ENCODE results near the gene YY1. TPM values are rescaled to one million over a fixed set of nuclear protein-coding genes. Genes with fewer than 3 reads are reported as not detected.

Gene YY1
- total and polyA plus RNA-seq, 7 experiments from 2014 or later, result 15.2 to 99.7 (median 72.1) TPM

GRCh38 chr14:100323942-100324307, 85.0 kb downstream of the YY1 start:
- Mint-ChIP-seq H3K36me3 (no peaks in the 10 kb centered on the region), H3K4me1 (peaks cover 2 to 6% (median 4%) of the 10 kb centered on the region in 7 donors), H3K4me3 (no peak overlapping the region), H3K9me3 (no peaks in the 10 kb centered on the region), H3K27me3 (peaks cover 0 to 5% (median 0%) of the 10 kb centered on the region in 5 donors), H3K27ac (no peak overlapping the region)
- Histone ChIP-seq H3K9me3 (ENCODE audit: control insufficient read depth in 2 of 3, low read length in 3 of 3) (no peaks in the 10 kb centered on the region), H3K27me3 (ENCODE audit: control insufficient read depth in 2 of 2, insufficient read depth in 2 of 2, low read length in 2 of 2) (no peaks in the 10 kb centered on the region), H3K36me3 (ENCODE audit: control insufficient read depth in 2 of 3, insufficient read depth in 3 of 3, low read length in 3 of 3) (no peaks in the 10 kb centered on the region), H3K4me3 (ENCODE audit: low read length) (no peak overlapping the region), H3K27ac (ENCODE audit: low read depth, low read length) (no peak overlapping the region), H3K4me1 (ENCODE audit: control insufficient read depth in 2 of 2, insufficient read depth in 2 of 2, low read length in 2 of 2) (no peaks in the 10 kb centered on the region)
- no peak for ATAC-seq
- DNase-seq, result no peak
- POLR2A ChIA-PET, result no interaction called here
- CTCF ChIA-PET, result no interaction called here
- intact Hi-C loops (cut with micrococcal nuclease), result no loop called here

GRCh38 chr14:100325231-100325632, 86.3 kb downstream of the YY1 start:
- intact Hi-C loops (cut with micrococcal nuclease), result no loop called here
- H3K4me1 ChIP-seq (ENCODE audit: control insufficient read depth in 2 of 2, insufficient read depth in 2 of 2, low read length in 2 of 2), result no peaks in the 10 kb centered on the region
- peaks cover 0 to 3% (median 0%) of the 10 kb centered on the region in 5 donors for H3K27me3 Mint-ChIP-seq
- DNase-seq (no peak), ATAC-seq (no peak)
- H3K36me3 ChIP-seq (ENCODE audit: control insufficient read depth in 2 of 3, insufficient read depth in 3 of 3, low read length in 3 of 3), result no peaks in the 10 kb centered on the region
- H3K4me3 Mint-ChIP-seq, result no peak overlapping the region
- H3K4me1 Mint-ChIP-seq, result peaks cover 0 to 1% (median 0%) of the 10 kb centered on the region in 7 donors
- H3K9me3 ChIP-seq (ENCODE audit: control insufficient read depth in 2 of 3, low read length in 3 of 3), result no peaks in the 10 kb centered on the region
- no peaks in the 10 kb centered on the region for H3K36me3 Mint-ChIP-seq
- H3K4me3 ChIP-seq (ENCODE audit: low read length), result no peak overlapping the region
- ChIA-PET CTCF (no interaction called here), POLR2A (no interaction called here)
- no peak overlapping the region for H3K27ac Mint-ChIP-seq
- no peaks in the 10 kb centered on the region for H3K9me3 Mint-ChIP-seq
- no peaks in the 10 kb centered on the region for H3K27me3 ChIP-seq (ENCODE audit: control insufficient read depth in 2 of 2, insufficient read depth in 2 of 2, low read length in 2 of 2)
- H3K27ac ChIP-seq (ENCODE audit: low read depth, low read length), result no peak overlapping the region

- H3K27me3 ChIP-seq (ENCODE audit: control insufficient read depth in 2 of 2, insufficient read depth in 2 of 2, low read length in 2 of 2), result no peaks in the 10 kb centered on the region
Measured at GRCh38 chr14:100325958-100326357, 87.0 kb downstream of the YY1 start.

GRCh38 chr14:100327128-100327527, 88.2 kb downstream of the YY1 start:
- Histone ChIP-seq H3K27me3 (ENCODE audit: control insufficient read depth in 2 of 2, insufficient read depth in 2 of 2, low read length in 2 of 2) (no peaks in the 10 kb centered on the region), H3K36me3 (ENCODE audit: control insufficient read depth in 2 of 3, insufficient read depth in 3 of 3, low read length in 3 of 3) (no peaks in the 10 kb centered on the region), H3K4me1 (ENCODE audit: control insufficient read depth in 2 of 2, insufficient read depth in 2 of 2, low read length in 2 of 2) (no peaks in the 10 kb centered on the region), H3K4me3 (ENCODE audit: low read length) (no peak overlapping the region), H3K9me3 (ENCODE audit: control insufficient read depth in 2 of 3, low read length in 3 of 3) (no peaks in the 10 kb centered on the region), H3K27ac (ENCODE audit: low read depth, low read length) (no peak overlapping the region)
- intact Hi-C loops (cut with micrococcal nuclease), result no loop called here
- CTCF ChIA-PET, result no interaction called here
- POLR2A ChIA-PET, result interaction anchor here (0.6 kb wide), 1 partner anchor 278 kb away, joined by 3 read pairs; no protein-coding TSS in a partner anchor
- DNase-seq, result no peak
- Mint-ChIP-seq H3K9me3 (no peaks in the 10 kb centered on the region), H3K27me3 (no peaks in the 10 kb centered on the region), H3K4me3 (no peak overlapping the region), H3K27ac (no peak overlapping the region), H3K36me3 (no peaks in the 10 kb centered on the region), H3K4me1 (no peaks in the 10 kb centered on the region)
- ATAC-seq, result no peak

More at GRCh38 chr14:100325958-100326357, 87.0 kb downstream of the YY1 start:
- H3K36me3 ChIP-seq (ENCODE audit: control insufficient read depth in 2 of 3, insufficient read depth in 3 of 3, low read length in 3 of 3), result no peaks in the 10 kb centered on the region
- H3K9me3 ChIP-seq (ENCODE audit: control insufficient read depth in 2 of 3, low read length in 3 of 3), result no peaks in the 10 kb centered on the region
- no peaks in the 10 kb centered on the region for H3K4me1 ChIP-seq (ENCODE audit: control insufficient read depth in 2 of 2, insufficient read depth in 2 of 2, low read length in 2 of 2)
- H3K27ac ChIP-seq (ENCODE audit: low read depth, low read length), result no peak overlapping the region
- ChIA-PET POLR2A (no interaction called here), CTCF (no interaction called here)
- H3K27me3 Mint-ChIP-seq, result no peaks in the 10 kb centered on the region
- intact Hi-C loops (cut with micrococcal nuclease), result no loop called here
- no peaks in the 10 kb centered on the region for H3K9me3 Mint-ChIP-seq
- ATAC-seq (no peak), DNase-seq (no peak)
- H3K4me3 Mint-ChIP-seq, result no peak overlapping the region
- H3K36me3 Mint-ChIP-seq, result no peaks in the 10 kb centered on the region
- no peak overlapping the region for H3K27ac Mint-ChIP-seq
- H3K4me1 Mint-ChIP-seq, result no peaks in the 10 kb centered on the region
- no peak overlapping the region for H3K4me3 ChIP-seq (ENCODE audit: low read length)

GRCh38 chr14:100328495-100329163, 89.7 kb downstream of the YY1 start:
- no peaks in the 10 kb centered on the region for H3K9me3 ChIP-seq (ENCODE audit: control insufficient read depth in 2 of 3, low read length in 3 of 3)
- H3K27ac ChIP-seq (ENCODE audit: low read depth, low read length), result no peak overlapping the region
- ChIA-PET CTCF (no interaction called here), POLR2A (no interaction called here)
- no peak overlapping the region for H3K4me3 ChIP-seq (ENCODE audit: low read length)
- H3K9me3 Mint-ChIP-seq, result no peaks in the 10 kb centered on the region
- ATAC-seq (no peak), DNase-seq (no peak)
- no peak overlapping the region for H3K27ac Mint-ChIP-seq
- no peak overlapping the region for H3K4me3 Mint-ChIP-seq
- no peaks in the 10 kb centered on the region for H3K27me3 Mint-ChIP-seq
- H3K36me3 ChIP-seq (ENCODE audit: control insufficient read depth in 2 of 3, insufficient read depth in 3 of 3, low read length in 3 of 3), result no peaks in the 10 kb centered on the region
- H3K27me3 ChIP-seq (ENCODE audit: control insufficient read depth in 2 of 2, insufficient read depth in 2 of 2, low read length in 2 of 2), result no peaks in the 10 kb centered on the region
- no peaks in the 10 kb centered on the region for H3K4me1 Mint-ChIP-seq
- H3K4me1 ChIP-seq (ENCODE audit: control insufficient read depth in 2 of 2, insufficient read depth in 2 of 2, low read length in 2 of 2), result no peaks in the 10 kb centered on the region
- H3K36me3 Mint-ChIP-seq, result no peaks in the 10 kb centered on the region
- intact Hi-C loops (cut with micrococcal nuclease), result no loop called here

- H3K36me3 Mint-ChIP-seq, result peaks cover 0 to under 1% (median 0%) of the 10 kb centered on the region in 5 donors
- no peak overlapping the region for H3K27ac ChIP-seq (ENCODE audit: low read depth, low read length)
- H3K36me3 ChIP-seq (ENCODE audit: control insufficient read depth in 2 of 3, insufficient read depth in 3 of 3, low read length in 3 of 3), result peaks cover 0 to 5% (median 0%) of the 10 kb centered on the region in 3 experiments
- ChIA-PET POLR2A (no interaction called here), CTCF (no interaction called here)
- DNase-seq, result no peak
- H3K9me3 Mint-ChIP-seq, result no peaks in the 10 kb centered on the region
- H3K4me3 ChIP-seq (ENCODE audit: low read length), result no peak overlapping the region
- H3K4me1 Mint-ChIP-seq, result no peaks in the 10 kb centered on the region
- no peaks in the 10 kb centered on the region for H3K27me3 ChIP-seq (ENCODE audit: control insufficient read depth in 2 of 2, insufficient read depth in 2 of 2, low read length in 2 of 2)
- H3K4me3 Mint-ChIP-seq, result no peak overlapping the region
- H3K4me1 ChIP-seq (ENCODE audit: control insufficient read depth in 2 of 2, insufficient read depth in 2 of 2, low read length in 2 of 2), result no peaks in the 10 kb centered on the region
- intact Hi-C loops (cut with micrococcal nuclease), result no loop called here
- no peaks in the 10 kb centered on the region for H3K9me3 ChIP-seq (ENCODE audit: control insufficient read depth in 2 of 3, low read length in 3 of 3)
- no peaks in the 10 kb centered on the region for H3K27me3 Mint-ChIP-seq
- no peak overlapping the region for H3K27ac Mint-ChIP-seq
- ATAC-seq, result no peak
Measured at GRCh38 chr14:100329233-100330006, 90.5 kb downstream of the YY1 start.

GRCh38 chr14:100330007-100330344, 91.0 kb downstream of the YY1 start:
- CTCF ChIA-PET, result no interaction called here
- no peak overlapping the region for H3K27ac Mint-ChIP-seq

More at GRCh38 chr14:100330007-100330344, 91.0 kb downstream of the YY1 start:
- ATAC-seq (no peak), DNase-seq (no peak)
- no peaks in the 10 kb centered on the region for H3K9me3 Mint-ChIP-seq
- H3K4me3 Mint-ChIP-seq, result no peak overlapping the region
- intact Hi-C loops (cut with micrococcal nuclease), result no loop called here
- peaks cover 0 to 5% (median 0%) of the 10 kb centered on the region in 3 experiments for H3K36me3 ChIP-seq (ENCODE audit: control insufficient read depth in 2 of 3, insufficient read depth in 3 of 3, low read length in 3 of 3)
- no peaks in the 10 kb centered on the region for H3K27me3 ChIP-seq (ENCODE audit: control insufficient read depth in 2 of 2, insufficient read depth in 2 of 2, low read length in 2 of 2)
- no peak overlapping the region for H3K4me3 ChIP-seq (ENCODE audit: low read length)
- H3K4me1 Mint-ChIP-seq, result no peaks in the 10 kb centered on the region
- H3K27me3 Mint-ChIP-seq, result no peaks in the 10 kb centered on the region
- H3K27ac ChIP-seq (ENCODE audit: low read depth, low read length), result no peak overlapping the region
- POLR2A ChIA-PET, result no interaction called here
- H3K36me3 Mint-ChIP-seq, result peaks cover 0 to 5% (median 0%) of the 10 kb centered on the region in 5 donors
- no peaks in the 10 kb centered on the region for H3K9me3 ChIP-seq (ENCODE audit: control insufficient read depth in 2 of 3, low read length in 3 of 3)
- H3K4me1 ChIP-seq (ENCODE audit: control insufficient read depth in 2 of 2, insufficient read depth in 2 of 2, low read length in 2 of 2), result no peaks in the 10 kb centered on the region
